OCI-LY1 (cell line): ENCODE results near the gene ALDH1A2.
"Not testable (repeated sequence)": the region's sequence is repeated elsewhere in the genome, so short reads cannot be mapped to it uniquely, and the experiment has no call there.

Source experiments
- EZH2 ChIP-seq: fragments of 200-600 bp; sonication (generic), shearing (Covaris generic); IDR thresholded peaks from 2 replicates; pipeline ENCODE4 v1.8.0; 2017; ENCODE audit warnings: borderline replicate concordance, mixed run types, mild to moderate bottlenecking, antibody characterized with exemption, low read length, moderate library complexity, mixed read lengths
- TF ChIP-seq, protein P1 (sequence below): fragments of 200-600 bp; sonication (generic), shearing (Covaris generic); IDR thresholded peaks from 2 replicates; pipeline ENCODE4 v1.5.1; 2017; ENCODE audit warnings: mild to moderate bottlenecking, antibody characterized with exemption, low read length, moderate library complexity, mixed read lengths

DNA sequence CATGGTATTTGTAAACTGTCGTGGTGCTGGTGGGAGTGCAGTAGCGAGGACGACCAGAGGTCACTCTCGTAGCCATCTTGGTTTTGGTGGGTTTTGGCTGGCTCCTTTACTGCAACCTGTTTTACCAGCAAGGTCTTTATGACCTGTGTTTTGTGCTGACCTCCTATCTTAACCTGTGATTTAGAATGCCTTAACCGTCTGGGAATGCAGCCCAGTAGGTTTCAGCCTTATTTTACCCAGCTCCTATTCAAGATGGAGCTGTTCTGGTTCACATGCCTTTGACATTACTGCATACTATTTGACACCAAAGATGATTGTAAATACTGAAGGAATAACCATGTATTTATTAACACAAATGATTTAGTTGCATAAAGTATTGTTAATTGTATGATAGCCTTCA lies 15.4 kb upstream of the ALDH1A2 start:
- not testable (repeated sequence) for TF ChIP-seq EZH2
- TF ChIP-seq, protein P1, sequence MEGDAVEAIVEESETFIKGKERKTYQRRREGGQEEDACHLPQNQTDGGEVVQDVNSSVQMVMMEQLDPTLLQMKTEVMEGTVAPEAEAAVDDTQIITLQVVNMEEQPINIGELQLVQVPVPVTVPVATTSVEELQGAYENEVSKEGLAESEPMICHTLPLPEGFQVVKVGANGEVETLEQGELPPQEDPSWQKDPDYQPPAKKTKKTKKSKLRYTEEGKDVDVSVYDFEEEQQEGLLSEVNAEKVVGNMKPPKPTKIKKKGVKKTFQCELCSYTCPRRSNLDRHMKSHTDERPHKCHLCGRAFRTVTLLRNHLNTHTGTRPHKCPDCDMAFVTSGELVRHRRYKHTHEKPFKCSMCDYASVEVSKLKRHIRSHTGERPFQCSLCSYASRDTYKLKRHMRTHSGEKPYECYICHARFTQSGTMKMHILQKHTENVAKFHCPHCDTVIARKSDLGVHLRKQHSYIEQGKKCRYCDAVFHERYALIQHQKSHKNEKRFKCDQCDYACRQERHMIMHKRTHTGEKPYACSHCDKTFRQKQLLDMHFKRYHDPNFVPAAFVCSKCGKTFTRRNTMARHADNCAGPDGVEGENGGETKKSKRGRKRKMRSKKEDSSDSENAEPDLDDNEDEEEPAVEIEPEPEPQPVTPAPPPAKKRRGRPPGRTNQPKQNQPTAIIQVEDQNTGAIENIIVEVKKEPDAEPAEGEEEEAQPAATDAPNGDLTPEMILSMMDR: not testable (repeated sequence)
